HL-60 (cell line): ENCODE measurements around the gene TMEM91.
A peak's percentile ranks its signal among the peaks of the same experiment; 100 is the strongest.

Source experiments
- DNase-seq, 2 experiments: peaks; one replicate each; pipeline ENCODE4 v3.0.0-alpha.2; 2010 to 2020; ENCODE audit warnings: low read depth in 1 of 2, low spot score in 1 of 2
- H3K27ac ChIP-seq: fragments of 250-450 bp; sonication (Bioruptor Pico); replicated peaks from 2 replicates; pipeline ENCODE4 v1.5.1; 2020; ENCODE audit warnings: mild to moderate bottlenecking, moderate library complexity
- H3K27me3 ChIP-seq: fragments of 250-450 bp; sonication (Bioruptor Pico); 2 replicates; pipeline ENCODE4 v1.5.1; 2021; ENCODE audit warnings: mild to moderate bottlenecking, moderate library complexity; ENCODE audit not compliant: insufficient read depth, poor library complexity, severe bottlenecking
- H3K4me3 ChIP-seq: replicated peaks from 2 replicates; pipeline ENCODE4 v1.5.1; 2011; ENCODE audit warnings: mild to moderate bottlenecking, control low read depth, low read length; ENCODE audit not compliant: insufficient read depth
- GABPA ChIP-seq: IDR thresholded peaks from 2 replicates; pipeline ENCODE4 v1.6.1; 2012; ENCODE audit warnings: low read depth
- POLR2AphosphoS5 ChIP-seq: IDR thresholded peaks from 2 replicates; pipeline ENCODE4 v1.6.1; 2012; ENCODE audit warnings: low read depth
- REST ChIP-seq: IDR thresholded peaks from 2 replicates; pipeline ENCODE4 v1.6.1; 2012; ENCODE audit warnings: low read depth; ENCODE audit not compliant: insufficient replicate concordance
- SPI1 ChIP-seq: IDR thresholded peaks from 2 replicates; pipeline ENCODE4 v1.6.1; 2012; ENCODE audit warnings: low read depth, mild to moderate bottlenecking, borderline replicate concordance
- TF ChIP-seq, protein P1 (sequence below): IDR thresholded peaks from one replicate; pipeline ENCODE4 v1.5.1; 2011; ENCODE audit warnings: low read length, control low read depth, inconsistent platforms; ENCODE audit not compliant: insufficient read depth

The TMEM91 gene

DNA sequence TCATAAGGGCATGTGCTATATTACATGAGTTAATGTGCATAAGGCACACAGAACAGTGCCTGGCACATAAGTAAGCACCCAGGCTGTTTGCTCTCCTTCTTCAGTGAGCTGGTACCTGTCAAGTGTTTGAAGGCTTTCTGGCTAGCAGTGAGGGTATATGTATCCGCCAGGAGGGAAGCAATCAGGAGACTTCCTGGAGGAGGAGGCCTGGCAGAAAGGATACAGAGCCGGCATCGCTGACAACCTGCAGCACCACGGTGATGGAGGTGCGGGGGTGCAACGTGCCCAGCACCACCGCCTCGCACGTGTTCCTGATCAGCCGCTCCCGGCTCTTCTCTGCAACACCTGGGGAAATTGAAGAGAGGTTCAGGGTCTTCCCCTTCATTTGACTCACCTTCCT, 15.3 kb downstream of the TMEM91 start:
- Histone ChIP-seq H3K27me3 (no peaks in the 10 kb centered on the region), H3K4me3 (no peak overlapping the region), H3K27ac (no peak overlapping the region)
- DNase-seq, result no peak
- TF ChIP-seq, protein P1, sequence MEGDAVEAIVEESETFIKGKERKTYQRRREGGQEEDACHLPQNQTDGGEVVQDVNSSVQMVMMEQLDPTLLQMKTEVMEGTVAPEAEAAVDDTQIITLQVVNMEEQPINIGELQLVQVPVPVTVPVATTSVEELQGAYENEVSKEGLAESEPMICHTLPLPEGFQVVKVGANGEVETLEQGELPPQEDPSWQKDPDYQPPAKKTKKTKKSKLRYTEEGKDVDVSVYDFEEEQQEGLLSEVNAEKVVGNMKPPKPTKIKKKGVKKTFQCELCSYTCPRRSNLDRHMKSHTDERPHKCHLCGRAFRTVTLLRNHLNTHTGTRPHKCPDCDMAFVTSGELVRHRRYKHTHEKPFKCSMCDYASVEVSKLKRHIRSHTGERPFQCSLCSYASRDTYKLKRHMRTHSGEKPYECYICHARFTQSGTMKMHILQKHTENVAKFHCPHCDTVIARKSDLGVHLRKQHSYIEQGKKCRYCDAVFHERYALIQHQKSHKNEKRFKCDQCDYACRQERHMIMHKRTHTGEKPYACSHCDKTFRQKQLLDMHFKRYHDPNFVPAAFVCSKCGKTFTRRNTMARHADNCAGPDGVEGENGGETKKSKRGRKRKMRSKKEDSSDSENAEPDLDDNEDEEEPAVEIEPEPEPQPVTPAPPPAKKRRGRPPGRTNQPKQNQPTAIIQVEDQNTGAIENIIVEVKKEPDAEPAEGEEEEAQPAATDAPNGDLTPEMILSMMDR, result no peak
- no peak for TF ChIP-seq SPI1
- TF ChIP-seq REST, result no peak
- no peak for TF ChIP-seq GABPA
- TF ChIP-seq POLR2AphosphoS5, result no peak

DNA sequence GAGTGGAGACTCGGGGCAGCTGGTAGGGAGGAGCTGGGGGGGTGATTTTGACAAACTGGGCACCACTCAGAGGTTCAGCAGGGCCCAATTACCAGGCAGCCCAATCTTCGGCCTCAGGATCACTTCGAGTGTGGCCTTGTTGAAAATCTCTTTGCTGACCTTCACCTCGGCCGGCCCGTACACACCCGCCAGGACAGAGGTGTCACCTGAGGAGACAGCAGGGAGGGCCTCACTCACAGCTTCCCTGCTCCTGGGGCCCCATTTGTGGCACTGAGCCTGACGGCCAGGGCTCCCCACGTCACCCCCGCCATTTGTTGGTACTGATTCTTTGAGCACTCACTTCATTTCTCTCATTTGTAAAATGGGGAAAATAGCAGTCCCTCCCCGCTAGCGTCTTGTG, 16.4 kb downstream of the TMEM91 start:
- no peaks in the 10 kb centered on the region for H3K27me3 ChIP-seq
- DNase-seq, result no peak
- TF ChIP-seq GABPA, result no peak
- TF ChIP-seq, protein P1, result no peak
- TF ChIP-seq SPI1, result no peak
- H3K4me3 ChIP-seq, result no peak overlapping the region
- H3K27ac ChIP-seq, result no peak overlapping the region

DNA sequence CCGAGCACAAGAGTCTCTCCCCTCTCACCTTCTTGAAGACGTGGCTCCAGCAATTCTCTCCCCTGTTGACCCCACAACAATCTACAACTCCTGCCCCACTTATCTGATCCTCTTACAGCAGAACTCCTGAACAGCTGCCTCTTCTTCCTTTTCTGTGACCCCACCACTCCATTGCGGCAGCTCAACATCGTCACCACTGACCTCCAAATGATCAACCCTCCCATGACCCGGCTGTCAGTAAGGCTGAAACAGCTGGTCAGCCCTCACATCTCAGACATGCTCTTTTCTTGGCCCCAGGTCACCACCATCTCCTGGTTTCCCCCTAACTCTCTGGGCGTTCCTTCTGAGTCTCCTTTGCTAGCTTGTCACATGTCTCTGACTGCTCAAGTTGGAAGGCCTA, 19.0 kb downstream of the TMEM91 start:
- Histone ChIP-seq H3K27me3 (no peaks in the 10 kb centered on the region), H3K27ac (no peak overlapping the region), H3K4me3 (peak overlapping the region; percentile 69; the same call in 1 of the 2 replicates)
- no peak for DNase-seq
- TF ChIP-seq GABPA, result no peak
- TF ChIP-seq REST, result no peak
- TF ChIP-seq SPI1, result no peak
- no peak for TF ChIP-seq POLR2AphosphoS5
- TF ChIP-seq, protein P1, result no peak

DNA sequence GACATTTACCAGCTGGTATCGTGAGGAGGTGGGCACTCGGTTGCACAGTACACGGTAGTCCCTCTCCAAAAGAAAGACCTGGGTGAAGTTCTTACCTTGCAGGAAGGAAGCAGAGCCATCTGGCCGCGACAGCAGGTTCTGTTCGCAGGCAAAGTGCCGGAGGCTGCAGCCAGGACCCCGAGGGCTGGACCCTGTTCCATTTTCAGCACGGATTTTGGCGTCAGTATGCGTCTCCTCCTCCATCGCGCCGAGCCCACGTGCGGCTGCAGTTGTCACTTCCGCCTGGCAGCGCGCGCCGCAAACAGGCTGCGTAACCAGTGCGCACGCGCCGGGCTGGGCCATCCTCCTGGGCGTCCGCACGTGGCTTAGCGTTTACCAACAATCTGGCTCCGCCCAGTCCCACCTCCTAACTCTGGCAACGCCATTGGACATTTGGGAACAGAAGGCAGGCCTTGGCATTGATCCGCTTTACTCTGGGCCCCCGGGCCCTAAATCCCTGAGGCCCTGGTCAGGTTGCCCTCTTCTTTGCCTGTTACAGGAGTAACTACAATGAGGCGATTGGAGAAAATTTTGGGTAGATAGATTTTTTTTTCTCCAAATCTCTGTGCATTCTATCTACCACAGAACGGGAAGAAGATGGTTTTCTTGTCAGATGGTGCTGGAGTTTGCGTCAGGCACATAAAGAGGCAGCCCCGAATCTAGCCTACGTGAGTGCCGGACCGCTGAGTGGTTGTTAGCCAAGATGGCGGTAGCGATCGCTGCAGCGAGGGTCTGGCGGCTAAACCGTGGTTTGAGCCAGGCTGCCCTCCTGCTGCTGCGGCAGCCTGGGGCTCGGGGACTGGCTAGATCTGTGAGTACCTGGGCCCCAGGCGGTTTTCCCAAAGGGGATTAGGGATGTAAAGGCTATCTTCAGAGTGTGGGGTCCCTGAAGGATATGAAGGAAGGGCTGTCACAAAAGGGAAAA, 21.0 kb downstream of the TMEM91 start, which contains the start of the genes BCKDHA and EXOSC5:
Gene BCKDHA, plus strand, starts transcription at position 733 of the 964 bp plus-strand sequence. Its CDS starts 10 bp downstream, at position 743.
Gene EXOSC5, minus strand, starts transcription at position 274 of the 964 bp plus-strand sequence. Its CDS starts 31 bp downstream, at position 243.
- no peak for TF ChIP-seq GABPA
- peak; percentile 52 for TF ChIP-seq POLR2AphosphoS5
- TF ChIP-seq SPI1, result peak; percentile 57; the same call in 1 of the 2 replicates
- TF ChIP-seq, protein P1, result no peak
- peak; percentile 45 for TF ChIP-seq REST

More for the DNA sequence above, 21.0 kb downstream of the TMEM91 start, which contains the start of the genes BCKDHA and EXOSC5:
- Histone ChIP-seq H3K27me3 (no peaks in the 10 kb centered on the region), H3K4me3 (peak within 1 kb of the TSS; percentile 79), H3K27ac (peak within 1 kb of the TSS; percentile 98)
- DNase-seq, result peak; percentile 100
